Erythroblast (primary cell): Measurements from ENCODE around the gene SBF2.

Experiments
- GATA1 ChIP-seq: IDR thresholded peaks from 2 replicates; pipeline ENCODE4 v1.6.1; 2011; ENCODE audit warnings: low read depth, mild to moderate bottlenecking, control low read depth, low read length, moderate library complexity
- POLR2A ChIP-seq: IDR thresholded peaks from 2 replicates; pipeline ENCODE4 v1.6.1; 2011; ENCODE audit warnings: mild to moderate bottlenecking, low read length

- TF ChIP-seq POLR2A (no peak), GATA1 (no peak)
These were observed 16.4 kb upstream of the SBF2 start for GRCh38 chr11:10310301-10310841.
